Measurements from ENCODE around the gene LGSN. TPM values are rescaled to one million over a fixed set of nuclear protein-coding genes. Genes with fewer than 3 reads are reported as not detected.
"Not testable (repeated sequence)": the region's sequence is repeated elsewhere in the genome, so short reads cannot be mapped to it uniquely, and the experiment has no call there.

LGSN gene
- total RNA-seq, 2 donors from 2014 or later = 0.11 to 13.2 TPM

DNA sequence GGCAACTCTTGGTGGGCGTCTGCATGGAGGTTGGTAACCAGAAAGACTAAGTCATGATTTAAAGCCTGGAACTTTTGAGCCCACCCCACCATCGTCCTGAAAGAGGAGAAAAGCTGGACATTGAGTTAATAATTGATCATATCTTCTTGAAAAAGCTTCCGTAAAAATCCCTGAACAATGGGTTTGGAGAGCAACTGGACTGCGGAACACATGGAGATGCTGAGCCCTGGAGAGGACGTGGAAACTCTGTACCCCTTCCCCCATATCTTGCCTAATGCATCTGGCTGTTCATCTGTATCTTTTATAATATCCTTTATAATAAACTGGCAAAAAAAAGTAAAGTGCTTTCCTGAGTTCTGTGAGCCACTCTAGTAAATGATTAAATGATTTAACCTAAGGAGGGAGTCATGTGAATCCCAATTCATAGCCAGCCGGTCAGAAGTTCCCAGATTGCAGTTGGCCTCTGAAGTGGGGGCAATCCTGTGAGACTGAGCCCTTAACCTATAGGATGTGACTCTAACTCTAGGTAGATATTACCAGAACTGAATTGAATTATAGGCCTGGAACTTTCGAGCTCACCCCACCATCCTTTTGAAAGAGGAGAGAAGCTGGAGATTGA, 26.5 kb upstream of the LGSN start:
- intact Hi-C loops (cut with DNase I) = no loop called here
- Histone ChIP-seq H3K36me3 (no peaks in the 10 kb centered on the region), H3K9ac (ENCODE audit: low read depth in 2 of 2, low read length in 2 of 2) (no peak overlapping the region), H3K4me1 (no peaks in the 10 kb centered on the region), H3K27me3 (no peaks in the 10 kb centered on the region), H3K27ac (no peak overlapping the region), H3K4me3 (no peak overlapping the region), H3K9me3 (no peaks in the 10 kb centered on the region)
- no peak for TF ChIP-seq CTCF (IDR thresholded peaks at IDR 0.05)
- DNase-seq = no peak

GRCh38 chr6:63340351-63340750, 20.6 kb upstream of the LGSN start:
- DNase-seq = no peak
- H3K27me3 ChIP-seq = no peaks in the 10 kb centered on the region
- H3K36me3 ChIP-seq = no peaks in the 10 kb centered on the region
- H3K27ac ChIP-seq = no peak overlapping the region
- no peak for TF ChIP-seq CTCF (IDR thresholded peaks at IDR 0.05)
- no peak overlapping the region for H3K4me3 ChIP-seq
- H3K9ac ChIP-seq (ENCODE audit: low read depth in 2 of 2, low read length in 2 of 2) = no peak overlapping the region
- intact Hi-C loops (cut with DNase I) = no loop called here
- no peaks in the 10 kb centered on the region for H3K4me1 ChIP-seq
- no peaks in the 10 kb centered on the region for H3K9me3 ChIP-seq

DNA sequence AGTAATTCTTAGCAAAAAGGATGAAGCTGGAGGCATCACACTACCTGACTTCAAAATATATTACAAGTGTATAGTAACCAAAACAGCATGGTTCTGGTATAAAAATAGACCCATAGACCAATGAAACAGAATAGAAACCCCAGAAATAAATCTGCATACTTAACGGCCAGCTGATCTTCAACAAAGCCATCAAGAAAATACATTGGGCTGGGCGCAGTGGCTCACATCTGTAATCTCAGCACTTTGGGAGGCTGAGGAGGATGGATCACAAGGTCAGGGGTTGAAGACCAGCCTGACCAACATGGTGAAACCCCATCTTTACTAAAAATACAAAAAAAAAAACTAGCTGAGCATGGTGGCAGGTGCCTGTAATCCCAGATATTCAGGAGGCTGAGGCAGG, 14.9 kb upstream of the LGSN start:
- H3K27me3 ChIP-seq; H3K4me1 ChIP-seq; H3K27ac ChIP-seq; H3K4me3 ChIP-seq; H3K9ac ChIP-seq (ENCODE audit: low read depth in 2 of 2, low read length in 2 of 2); H3K9me3 ChIP-seq; H3K36me3 ChIP-seq; DNase-seq; intact Hi-C loops (cut with DNase I): not testable (repeated sequence)

- no peak for DNase-seq
- Histone ChIP-seq H3K4me3 (no peak overlapping the region), H3K27ac (no peak overlapping the region)
Measured at GRCh38 chr6:63333440-63333839, 13.7 kb upstream of the LGSN start.

GRCh38 chr6:63326630-63327029, 6.8 kb upstream of the LGSN start:
- DNase-seq; H3K4me1 ChIP-seq; H3K27me3 ChIP-seq; H3K9ac ChIP-seq (ENCODE audit: low read depth in 2 of 2, low read length in 2 of 2); H3K4me3 ChIP-seq; intact Hi-C loops (cut with DNase I); H3K27ac ChIP-seq; H3K9me3 ChIP-seq; H3K36me3 ChIP-seq: not testable (repeated sequence)

More at GRCh38 chr6:63333440-63333839, 13.7 kb upstream of the LGSN start:
- intact Hi-C loops (cut with DNase I) = no loop called here
- TF ChIP-seq CTCF (IDR thresholded peaks at IDR 0.05) = no peak
- Histone ChIP-seq H3K27me3 (no peaks in the 10 kb centered on the region), H3K9me3 (no peaks in the 10 kb centered on the region), H3K9ac (ENCODE audit: low read depth in 2 of 2, low read length in 2 of 2) (no peak overlapping the region), H3K4me1 (no peaks in the 10 kb centered on the region), H3K36me3 (no peaks in the 10 kb centered on the region)

GRCh38 chr6:63322981-63323380, 3.2 kb upstream of the LGSN start:
- no peak overlapping the region for H3K9ac ChIP-seq (ENCODE audit: low read depth in 2 of 2, low read length in 2 of 2)
- no peaks in the 10 kb centered on the region for H3K9me3 ChIP-seq
- TF ChIP-seq CTCF (IDR thresholded peaks at IDR 0.05) = no peak
- DNase-seq = no peak
- intact Hi-C loops (cut with DNase I) = no loop called here
- no peak overlapping the region for H3K27ac ChIP-seq
- H3K4me1 ChIP-seq = no peaks in the 10 kb centered on the region
- H3K36me3 ChIP-seq = no peaks in the 10 kb centered on the region
- H3K27me3 ChIP-seq = no peaks in the 10 kb centered on the region
- no peak overlapping the region for H3K4me3 ChIP-seq
